HL-60 (cell line): ENCODE results near the gene ZFAND6.

Experiments
- DNase-seq, 2 experiments: peaks; one replicate each; pipeline ENCODE4 v3.0.0-alpha.2; 2010 to 2020; ENCODE audit warnings: low read depth in 1 of 2, low spot score in 1 of 2
- H3K27ac ChIP-seq: fragments of 250-450 bp; sonication (Bioruptor Pico); replicated peaks from 2 replicates; pipeline ENCODE4 v1.5.1; 2020; ENCODE audit warnings: mild to moderate bottlenecking, moderate library complexity
- H3K27me3 ChIP-seq: fragments of 250-450 bp; sonication (Bioruptor Pico); 2 replicates; pipeline ENCODE4 v1.5.1; 2021; ENCODE audit warnings: mild to moderate bottlenecking, moderate library complexity; ENCODE audit not compliant: insufficient read depth, poor library complexity, severe bottlenecking
- H3K4me3 ChIP-seq: replicated peaks from 2 replicates; pipeline ENCODE4 v1.5.1; 2011; ENCODE audit warnings: mild to moderate bottlenecking, control low read depth, low read length; ENCODE audit not compliant: insufficient read depth
- GABPA ChIP-seq: IDR thresholded peaks from 2 replicates; pipeline ENCODE4 v1.6.1; 2012; ENCODE audit warnings: low read depth
- POLR2AphosphoS5 ChIP-seq: IDR thresholded peaks from 2 replicates; pipeline ENCODE4 v1.6.1; 2012; ENCODE audit warnings: low read depth
- SPI1 ChIP-seq: IDR thresholded peaks from 2 replicates; pipeline ENCODE4 v1.6.1; 2012; ENCODE audit warnings: low read depth, mild to moderate bottlenecking, borderline replicate concordance
- TF ChIP-seq, protein P1 (sequence below): IDR thresholded peaks from 2 replicates; pipeline ENCODE4 v1.6.1; 2012; ENCODE audit warnings: low read depth; ENCODE audit not compliant: insufficient replicate concordance
- TF ChIP-seq, protein P2 (sequence below): IDR thresholded peaks from one replicate; pipeline ENCODE4 v1.5.1; 2011; ENCODE audit warnings: low read length, control low read depth, inconsistent platforms; ENCODE audit not compliant: insufficient read depth

ZFAND6 gene

DNA sequence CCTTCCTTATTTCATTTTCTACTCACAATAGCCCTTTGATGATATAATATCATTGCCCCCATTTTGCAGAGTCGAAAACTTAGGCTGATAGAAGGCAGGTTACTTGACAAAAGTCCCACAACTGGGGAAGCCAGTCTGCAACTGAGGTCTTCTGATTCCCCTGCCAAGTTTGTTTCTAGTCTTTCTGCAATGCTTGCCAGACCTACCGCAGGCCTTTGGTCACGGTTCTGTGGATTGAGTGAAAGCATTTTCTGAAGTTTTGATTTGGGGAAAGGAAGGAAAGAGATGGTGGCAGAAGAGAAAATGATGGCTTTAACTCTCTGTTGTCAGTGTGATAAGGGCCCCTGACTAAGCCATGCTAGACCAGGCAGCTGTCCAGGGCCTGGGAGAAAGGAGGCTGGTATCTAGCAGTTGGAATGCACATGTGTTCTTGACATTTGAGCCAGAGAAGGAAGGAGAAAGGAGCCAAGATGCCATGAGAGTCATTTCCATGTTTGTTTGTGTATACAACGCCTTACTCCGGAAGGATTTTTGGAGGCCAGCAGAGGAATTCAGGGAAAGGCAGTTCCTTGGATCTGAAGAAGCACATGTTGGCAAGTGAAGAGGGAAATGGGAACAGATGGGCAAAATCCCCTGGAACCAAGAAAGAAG lies 123.3 kb downstream of the ZFAND6 start:
- no peak for TF ChIP-seq SPI1
- TF ChIP-seq, protein P1, sequence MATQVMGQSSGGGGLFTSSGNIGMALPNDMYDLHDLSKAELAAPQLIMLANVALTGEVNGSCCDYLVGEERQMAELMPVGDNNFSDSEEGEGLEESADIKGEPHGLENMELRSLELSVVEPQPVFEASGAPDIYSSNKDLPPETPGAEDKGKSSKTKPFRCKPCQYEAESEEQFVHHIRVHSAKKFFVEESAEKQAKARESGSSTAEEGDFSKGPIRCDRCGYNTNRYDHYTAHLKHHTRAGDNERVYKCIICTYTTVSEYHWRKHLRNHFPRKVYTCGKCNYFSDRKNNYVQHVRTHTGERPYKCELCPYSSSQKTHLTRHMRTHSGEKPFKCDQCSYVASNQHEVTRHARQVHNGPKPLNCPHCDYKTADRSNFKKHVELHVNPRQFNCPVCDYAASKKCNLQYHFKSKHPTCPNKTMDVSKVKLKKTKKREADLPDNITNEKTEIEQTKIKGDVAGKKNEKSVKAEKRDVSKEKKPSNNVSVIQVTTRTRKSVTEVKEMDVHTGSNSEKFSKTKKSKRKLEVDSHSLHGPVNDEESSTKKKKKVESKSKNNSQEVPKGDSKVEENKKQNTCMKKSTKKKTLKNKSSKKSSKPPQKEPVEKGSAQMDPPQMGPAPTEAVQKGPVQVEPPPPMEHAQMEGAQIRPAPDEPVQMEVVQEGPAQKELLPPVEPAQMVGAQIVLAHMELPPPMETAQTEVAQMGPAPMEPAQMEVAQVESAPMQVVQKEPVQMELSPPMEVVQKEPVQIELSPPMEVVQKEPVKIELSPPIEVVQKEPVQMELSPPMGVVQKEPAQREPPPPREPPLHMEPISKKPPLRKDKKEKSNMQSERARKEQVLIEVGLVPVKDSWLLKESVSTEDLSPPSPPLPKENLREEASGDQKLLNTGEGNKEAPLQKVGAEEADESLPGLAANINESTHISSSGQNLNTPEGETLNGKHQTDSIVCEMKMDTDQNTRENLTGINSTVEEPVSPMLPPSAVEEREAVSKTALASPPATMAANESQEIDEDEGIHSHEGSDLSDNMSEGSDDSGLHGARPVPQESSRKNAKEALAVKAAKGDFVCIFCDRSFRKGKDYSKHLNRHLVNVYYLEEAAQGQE, result no peak
- TF ChIP-seq GABPA, result no peak
- TF ChIP-seq, protein P2, sequence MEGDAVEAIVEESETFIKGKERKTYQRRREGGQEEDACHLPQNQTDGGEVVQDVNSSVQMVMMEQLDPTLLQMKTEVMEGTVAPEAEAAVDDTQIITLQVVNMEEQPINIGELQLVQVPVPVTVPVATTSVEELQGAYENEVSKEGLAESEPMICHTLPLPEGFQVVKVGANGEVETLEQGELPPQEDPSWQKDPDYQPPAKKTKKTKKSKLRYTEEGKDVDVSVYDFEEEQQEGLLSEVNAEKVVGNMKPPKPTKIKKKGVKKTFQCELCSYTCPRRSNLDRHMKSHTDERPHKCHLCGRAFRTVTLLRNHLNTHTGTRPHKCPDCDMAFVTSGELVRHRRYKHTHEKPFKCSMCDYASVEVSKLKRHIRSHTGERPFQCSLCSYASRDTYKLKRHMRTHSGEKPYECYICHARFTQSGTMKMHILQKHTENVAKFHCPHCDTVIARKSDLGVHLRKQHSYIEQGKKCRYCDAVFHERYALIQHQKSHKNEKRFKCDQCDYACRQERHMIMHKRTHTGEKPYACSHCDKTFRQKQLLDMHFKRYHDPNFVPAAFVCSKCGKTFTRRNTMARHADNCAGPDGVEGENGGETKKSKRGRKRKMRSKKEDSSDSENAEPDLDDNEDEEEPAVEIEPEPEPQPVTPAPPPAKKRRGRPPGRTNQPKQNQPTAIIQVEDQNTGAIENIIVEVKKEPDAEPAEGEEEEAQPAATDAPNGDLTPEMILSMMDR, result no peak
- TF ChIP-seq POLR2AphosphoS5, result no peak
- no peak for DNase-seq
- Histone ChIP-seq H3K27me3 (no peaks in the 10 kb centered on the region), H3K4me3 (no peak overlapping the region), H3K27ac (no peak overlapping the region)

DNA sequence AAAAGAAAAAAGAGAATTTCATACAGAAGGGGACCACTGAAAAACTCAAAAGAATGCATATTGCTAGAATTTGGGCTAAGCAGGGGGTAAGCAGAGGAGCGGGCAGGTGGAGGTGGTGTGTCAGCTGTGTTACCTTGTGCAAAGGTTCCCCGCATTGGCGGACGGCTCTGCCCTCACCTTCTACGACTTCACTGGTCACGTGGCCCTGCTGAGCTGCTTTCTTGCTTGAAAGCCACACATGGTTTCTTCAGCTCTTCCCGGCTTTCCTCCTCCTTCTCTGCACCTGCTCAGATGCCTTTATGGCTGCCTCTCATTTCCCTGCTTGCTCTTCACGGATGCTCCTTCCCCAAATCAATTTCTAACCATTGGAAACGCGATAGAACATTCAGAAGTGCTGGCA lies 123.8 kb downstream of the ZFAND6 start:
- H3K27ac ChIP-seq, result no peak overlapping the region
- DNase-seq, result no peak
- H3K4me3 ChIP-seq, result no peak overlapping the region
- no peaks in the 10 kb centered on the region for H3K27me3 ChIP-seq
- TF ChIP-seq, protein P1, result no peak
- TF ChIP-seq, protein P2, result no peak
- TF ChIP-seq SPI1 (no peak), GABPA (no peak), POLR2AphosphoS5 (no peak)

DNA sequence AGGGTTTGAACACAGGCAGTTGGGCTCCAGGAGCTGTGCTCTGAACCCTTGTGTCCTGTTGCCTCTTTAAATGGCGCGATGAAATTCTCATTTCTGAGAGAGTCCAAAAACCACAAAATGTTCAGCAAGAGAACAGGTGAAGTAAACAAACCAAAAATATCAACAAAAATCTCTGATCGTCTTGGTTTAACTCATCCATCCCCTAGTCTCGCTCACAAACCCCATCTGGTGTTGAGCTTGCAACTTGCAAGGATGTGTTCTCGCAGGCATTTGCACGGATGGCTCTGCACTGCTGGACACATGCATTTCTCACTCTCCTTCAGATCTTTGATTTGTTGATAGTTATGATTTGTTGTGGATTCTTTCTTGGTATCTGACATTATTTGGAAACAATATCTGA lies 124.4 kb downstream of the ZFAND6 start:
- no peak overlapping the region for H3K4me3 ChIP-seq
- H3K27me3 ChIP-seq, result no peaks in the 10 kb centered on the region
- TF ChIP-seq, protein P2, result no peak
- no peak for TF ChIP-seq SPI1
- TF ChIP-seq GABPA, result no peak
- no peak for TF ChIP-seq POLR2AphosphoS5
- TF ChIP-seq, protein P1, result no peak
- no peak for DNase-seq
- H3K27ac ChIP-seq, result no peak overlapping the region
